ENCODE results near the gene TTC16.
"Not testable (repeated sequence)": the region's sequence is repeated elsewhere in the genome, so short reads cannot be mapped to it uniquely, and the experiment has no call there.

Gene TTC16

GRCh38 chr9:127780126-127780885 is 64.4 kb downstream of the TTC16 start:
- Histone ChIP-seq H3K4me3 (ENCODE audit: low read depth in 1 of 2, low read length in 2 of 2) (no peak overlapping the region), H3K36me3 (ENCODE audit: control insufficient read depth in 1 of 2, insufficient read depth in 2 of 2, low read length in 2 of 2) (no peaks in the 10 kb centered on the region), H3K4me1 (ENCODE audit: control insufficient read depth in 1 of 2, insufficient read depth in 2 of 2, low read length in 2 of 2) (peaks cover 0 to 22% of the 10 kb centered on the region in 2 donors), H3K27ac (ENCODE audit: low read length) (no peak overlapping the region), H3K27me3 (ENCODE audit: low read depth, low read length) (no peaks in the 10 kb centered on the region), H3K9me3 (ENCODE audit: control insufficient read depth in 1 of 2, low read length in 2 of 2) (no peaks in the 10 kb centered on the region)

GRCh38 chr9:127780909-127781308 is 65.0 kb downstream of the TTC16 start:
- not testable (repeated sequence) for H3K27ac ChIP-seq (ENCODE audit: low read length); H3K9me3 ChIP-seq (ENCODE audit: control insufficient read depth in 1 of 2, low read length in 2 of 2); H3K27me3 ChIP-seq (ENCODE audit: low read depth, low read length); H3K4me3 ChIP-seq (ENCODE audit: low read depth in 1 of 2, low read length in 2 of 2); H3K36me3 ChIP-seq (ENCODE audit: control insufficient read depth in 1 of 2, insufficient read depth in 2 of 2, low read length in 2 of 2)
- H3K4me1 ChIP-seq (ENCODE audit: control insufficient read depth in 1 of 2, insufficient read depth in 2 of 2, low read length in 2 of 2): peaks cover 0 to 22% of the 10 kb centered on the region in 2 donors

Measured in muscle layer of duodenum (tissue), 2 donors.